ENCODE data around the gene UBE2K. TPM values are rescaled to one million over a fixed set of nuclear protein-coding genes. Genes with fewer than 3 reads are reported as not detected.

The UBE2K gene
- total RNA-seq, 1 experiment from 2014 or later, result 151 TPM

DNA sequence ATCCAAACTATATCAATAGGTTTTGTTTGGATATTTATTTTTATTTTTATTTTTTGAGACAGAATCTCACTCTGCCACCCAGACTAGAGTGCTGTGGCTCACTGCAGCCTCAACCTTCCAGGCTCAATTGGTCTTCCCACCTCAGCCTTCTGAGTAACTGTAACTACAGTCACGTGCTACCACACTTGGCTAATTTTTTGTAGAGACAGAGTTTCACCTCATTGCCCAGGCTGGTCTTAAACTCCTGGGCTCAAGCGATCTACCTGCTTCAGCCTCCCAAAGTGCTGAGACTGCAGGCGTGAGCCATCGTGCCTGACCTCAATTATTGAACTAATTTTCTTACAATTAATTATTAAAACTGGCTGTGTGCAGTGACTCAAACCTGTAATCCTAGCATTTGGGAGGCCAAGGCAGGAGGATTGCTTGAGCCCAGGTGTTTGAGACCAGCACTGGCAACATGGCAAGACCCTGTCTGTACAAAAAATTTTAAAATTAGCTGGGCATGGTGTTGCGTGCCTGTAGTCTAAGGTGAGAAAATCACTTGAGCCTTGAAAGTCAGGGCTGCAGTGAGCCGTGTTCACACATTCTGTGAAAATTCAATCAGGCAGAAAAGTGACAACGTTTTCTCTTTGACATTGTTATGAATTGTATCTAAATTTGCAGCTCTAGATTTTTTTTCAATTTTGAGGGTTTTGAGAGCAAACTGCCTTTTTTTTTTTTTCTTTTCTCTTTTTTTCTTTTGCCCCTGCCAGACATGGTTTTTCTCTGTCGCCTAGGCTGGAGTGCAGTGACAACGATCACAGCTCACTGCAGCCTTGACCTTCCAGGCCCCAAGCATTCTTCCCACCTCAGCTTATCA lies 66.0 kb downstream of the UBE2K start:
- no peak overlapping the region for H2AK5ac ChIP-seq (ENCODE audit: insufficient read length, low read length)
- Mint-ChIP-seq H3K4me3 (no peak overlapping the region), H3K4me1 (no peaks in the 10 kb centered on the region), H3K36me3 (ENCODE audit: insufficient read depth in 1 of 3, low read depth in 3 of 3) (peaks cover 17 to 73% (median 66%) of the 10 kb centered on the region in 3 experiments), H3K27me3 (ENCODE audit: low read depth) (no peaks in the 10 kb centered on the region), H3K9me3 (no peaks in the 10 kb centered on the region; a peak in 1 of 5 replicates), H3K27ac (peak overlapping the region in 2 of 3 experiments; percentile 46 to 70; a peak in 3 of 7 replicates)
- H3K4me2 ChIP-seq (ENCODE audit: insufficient read depth, insufficient read length, low read length), result no peak overlapping the region
- no peak overlapping the region for H3K18ac ChIP-seq (ENCODE audit: insufficient read length, low read depth, low read length)
- H4K20me1 ChIP-seq (ENCODE audit: control insufficient read depth, insufficient read depth, insufficient read length), result no peaks in the 10 kb centered on the region
- no peak overlapping the region for H3K56ac ChIP-seq (ENCODE audit: insufficient read length, low read depth, low read length)
- no peaks in the 10 kb centered on the region for H3K9me3 ChIP-seq (ENCODE audit: control insufficient read depth, low read depth, low read length)
- no peak overlapping the region for H3K9ac ChIP-seq (ENCODE audit: extremely low read depth, insufficient read length, low read length)
- H3K79me2 ChIP-seq (ENCODE audit: insufficient read depth, low read length), result no peaks in the 10 kb centered on the region
- H3T11ph ChIP-seq (ENCODE audit: low read length), result no peak overlapping the region
- H3K4me1 ChIP-seq (ENCODE audit: insufficient read depth, low read length), result no peaks in the 10 kb centered on the region
- no peak for DNase-seq
- H3K79me1 ChIP-seq (ENCODE audit: insufficient read depth, low read depth, low read length, poor library complexity, severe bottlenecking), result peaks cover 5% of the 10 kb centered on the region
- H3K4ac ChIP-seq (ENCODE audit: low read depth, low read length), result no peak overlapping the region
- H3K27me3 ChIP-seq (ENCODE audit: insufficient read depth, low read length), result no peaks in the 10 kb centered on the region
- H2BK5ac ChIP-seq (ENCODE audit: insufficient read length, low read length), result no peak overlapping the region
- WGBS (ENCODE audit: extremely low coverage, insufficient read length, low lambda C conversion rate), result no CpG with 5 or more reads among the region's 9 CpGs
- TF ChIP-seq, protein P1, sequence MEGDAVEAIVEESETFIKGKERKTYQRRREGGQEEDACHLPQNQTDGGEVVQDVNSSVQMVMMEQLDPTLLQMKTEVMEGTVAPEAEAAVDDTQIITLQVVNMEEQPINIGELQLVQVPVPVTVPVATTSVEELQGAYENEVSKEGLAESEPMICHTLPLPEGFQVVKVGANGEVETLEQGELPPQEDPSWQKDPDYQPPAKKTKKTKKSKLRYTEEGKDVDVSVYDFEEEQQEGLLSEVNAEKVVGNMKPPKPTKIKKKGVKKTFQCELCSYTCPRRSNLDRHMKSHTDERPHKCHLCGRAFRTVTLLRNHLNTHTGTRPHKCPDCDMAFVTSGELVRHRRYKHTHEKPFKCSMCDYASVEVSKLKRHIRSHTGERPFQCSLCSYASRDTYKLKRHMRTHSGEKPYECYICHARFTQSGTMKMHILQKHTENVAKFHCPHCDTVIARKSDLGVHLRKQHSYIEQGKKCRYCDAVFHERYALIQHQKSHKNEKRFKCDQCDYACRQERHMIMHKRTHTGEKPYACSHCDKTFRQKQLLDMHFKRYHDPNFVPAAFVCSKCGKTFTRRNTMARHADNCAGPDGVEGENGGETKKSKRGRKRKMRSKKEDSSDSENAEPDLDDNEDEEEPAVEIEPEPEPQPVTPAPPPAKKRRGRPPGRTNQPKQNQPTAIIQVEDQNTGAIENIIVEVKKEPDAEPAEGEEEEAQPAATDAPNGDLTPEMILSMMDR (conservative IDR thresholded peaks at IDR 0.05), result no peak
- no peak overlapping the region for H2BK120ac ChIP-seq (ENCODE audit: low read depth, low read length, poor library complexity, severe bottlenecking)
- no peak overlapping the region for H3K23ac ChIP-seq (ENCODE audit: insufficient read length, low read depth, low read length)
- no peak overlapping the region for H4K91ac ChIP-seq (ENCODE audit: insufficient read length, low read depth, low read length)
- H4K5ac ChIP-seq (ENCODE audit: insufficient read length, low read depth, low read length), result no peak overlapping the region
- no peak overlapping the region for H3K27ac ChIP-seq (ENCODE audit: insufficient read length, low read depth, low read length)
- H3K23me2 ChIP-seq (ENCODE audit: insufficient read length, low read depth, low read length, poor library complexity, severe bottlenecking), result no peaks in the 10 kb centered on the region
- H2BK20ac ChIP-seq (ENCODE audit: low read depth, low read length, poor library complexity, severe bottlenecking), result no peak overlapping the region
- H2BK15ac ChIP-seq (ENCODE audit: low read depth, low read length), result no peak overlapping the region
- H3K14ac ChIP-seq (ENCODE audit: insufficient read depth, low read length), result no peak overlapping the region
- no peak overlapping the region for H2AFZ ChIP-seq (ENCODE audit: low read length)
- H4K8ac ChIP-seq (replicated peaks; ENCODE audit: insufficient read length, low read depth, low read length), result peak overlapping the region; percentile 30
- H2BK12ac ChIP-seq (ENCODE audit: insufficient read length, low read depth, low read length), result no peak overlapping the region

All from H9 (cell line).